ENCODE data around the gene CD200R1. TPM values are rescaled to one million over a fixed set of nuclear protein-coding genes. Genes with fewer than 3 reads are reported as not detected.

Gene CD200R1
- total RNA-seq, 1 experiment from 2014 or later, result not detected

DNA sequence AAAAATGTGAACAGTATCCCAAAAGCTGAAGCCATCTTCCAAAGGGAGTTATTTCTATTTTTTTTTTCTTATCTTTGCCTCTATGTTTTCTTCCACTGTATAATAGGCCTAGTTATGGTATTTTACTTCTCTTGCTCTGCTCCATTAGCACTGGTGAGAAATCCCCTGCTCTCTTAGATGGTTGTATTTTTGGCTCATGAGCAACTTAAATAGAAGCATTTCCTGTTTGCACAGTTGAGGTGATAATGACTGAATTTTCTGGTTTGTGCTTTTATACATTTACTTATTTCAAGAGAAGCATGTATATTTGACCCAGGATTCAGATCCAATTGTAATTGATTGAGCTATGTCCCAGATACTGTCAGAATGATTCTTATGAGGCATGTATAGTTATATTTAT, 66.7 kb downstream of the CD200R1 start:
- Histone ChIP-seq H3K9ac (ENCODE audit: extremely low read depth, insufficient read length, low read length) (no peak overlapping the region), H3K18ac (ENCODE audit: insufficient read length, low read depth, low read length) (no peak overlapping the region), H3K14ac (ENCODE audit: insufficient read depth, low read length) (no peak overlapping the region), H2BK15ac (ENCODE audit: low read depth, low read length) (no peak overlapping the region), H3K4me1 (ENCODE audit: insufficient read depth, low read length) (no peaks in the 10 kb centered on the region), H4K8ac (replicated peaks; ENCODE audit: insufficient read length, low read depth, low read length) (no peak overlapping the region), H2BK5ac (ENCODE audit: insufficient read length, low read length) (no peak overlapping the region), H3K23me2 (ENCODE audit: insufficient read length, low read depth, low read length, poor library complexity, severe bottlenecking) (no peaks in the 10 kb centered on the region), H3K4ac (ENCODE audit: low read depth, low read length) (no peak overlapping the region), H3K56ac (ENCODE audit: insufficient read length, low read depth, low read length) (no peak overlapping the region), H3K27me3 (ENCODE audit: insufficient read depth, low read length) (no peaks in the 10 kb centered on the region), H4K91ac (ENCODE audit: insufficient read length, low read depth, low read length) (no peak overlapping the region), H4K5ac (ENCODE audit: insufficient read length, low read depth, low read length) (no peak overlapping the region), H3K79me2 (ENCODE audit: insufficient read depth, low read length) (no peaks in the 10 kb centered on the region), H3K4me2 (ENCODE audit: insufficient read depth, insufficient read length, low read length) (no peak overlapping the region), H2AK5ac (ENCODE audit: insufficient read length, low read length) (no peak overlapping the region), H2BK120ac (ENCODE audit: low read depth, low read length, poor library complexity, severe bottlenecking) (no peak overlapping the region), H3T11ph (ENCODE audit: low read length) (no peak overlapping the region), H3K27ac (ENCODE audit: insufficient read length, low read depth, low read length) (no peak overlapping the region), H2BK12ac (ENCODE audit: insufficient read length, low read depth, low read length) (no peak overlapping the region), H3K9me3 (ENCODE audit: control insufficient read depth, low read depth, low read length) (no peaks in the 10 kb centered on the region), H2BK20ac (ENCODE audit: low read depth, low read length, poor library complexity, severe bottlenecking) (no peak overlapping the region), H3K23ac (ENCODE audit: insufficient read length, low read depth, low read length) (no peak overlapping the region), H2AFZ (ENCODE audit: low read length) (no peak overlapping the region), H3K79me1 (ENCODE audit: insufficient read depth, low read depth, low read length, poor library complexity, severe bottlenecking) (no peaks in the 10 kb centered on the region), H4K20me1 (ENCODE audit: control insufficient read depth, insufficient read depth, insufficient read length) (no peaks in the 10 kb centered on the region)
- 0 out of 2 replicates have a peak, but pooled peaks cover 3% of the 10 kb centered on the region for H3K27me3 Mint-ChIP-seq (ENCODE audit: low read depth)
- H3K27ac Mint-ChIP-seq, result no peak overlapping the region
- H3K4me3 Mint-ChIP-seq, result no peak overlapping the region
- no peaks in the 10 kb centered on the region for H3K4me1 Mint-ChIP-seq
- peaks cover 11 to 16% of the 10 kb centered on the region in 2 experiments for H3K9me3 Mint-ChIP-seq
- no peak for DNase-seq
- TF ChIP-seq, protein P1, sequence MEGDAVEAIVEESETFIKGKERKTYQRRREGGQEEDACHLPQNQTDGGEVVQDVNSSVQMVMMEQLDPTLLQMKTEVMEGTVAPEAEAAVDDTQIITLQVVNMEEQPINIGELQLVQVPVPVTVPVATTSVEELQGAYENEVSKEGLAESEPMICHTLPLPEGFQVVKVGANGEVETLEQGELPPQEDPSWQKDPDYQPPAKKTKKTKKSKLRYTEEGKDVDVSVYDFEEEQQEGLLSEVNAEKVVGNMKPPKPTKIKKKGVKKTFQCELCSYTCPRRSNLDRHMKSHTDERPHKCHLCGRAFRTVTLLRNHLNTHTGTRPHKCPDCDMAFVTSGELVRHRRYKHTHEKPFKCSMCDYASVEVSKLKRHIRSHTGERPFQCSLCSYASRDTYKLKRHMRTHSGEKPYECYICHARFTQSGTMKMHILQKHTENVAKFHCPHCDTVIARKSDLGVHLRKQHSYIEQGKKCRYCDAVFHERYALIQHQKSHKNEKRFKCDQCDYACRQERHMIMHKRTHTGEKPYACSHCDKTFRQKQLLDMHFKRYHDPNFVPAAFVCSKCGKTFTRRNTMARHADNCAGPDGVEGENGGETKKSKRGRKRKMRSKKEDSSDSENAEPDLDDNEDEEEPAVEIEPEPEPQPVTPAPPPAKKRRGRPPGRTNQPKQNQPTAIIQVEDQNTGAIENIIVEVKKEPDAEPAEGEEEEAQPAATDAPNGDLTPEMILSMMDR (conservative IDR thresholded peaks at IDR 0.05), result no peak
- peaks cover 3 to 12% (median 7%) of the 10 kb centered on the region in 3 experiments for H3K36me3 Mint-ChIP-seq (ENCODE audit: insufficient read depth in 1 of 3, low read depth in 3 of 3)

All from H9 (cell line).